A673 (cell line): ENCODE data around the gene MOCS3. TPM values are rescaled to one million over a fixed set of nuclear protein-coding genes. Genes with fewer than 3 reads are reported as not detected.

Source experiments
- Bru-seq: library from RNA; stranded (reverse); fragments of 400-500 nt; gene quantifications from one replicate; lab custom pipeline; 2021; lab: Mats Ljungman, UMichigan
- BruChase-seq, 2 experiments: library from RNA; stranded (reverse); fragments of 400-500 nt; gene quantifications; one replicate each; lab custom pipeline; 2021; lab: Mats Ljungman, UMichigan
- BruUV-seq: library from RNA; stranded (reverse); fragments of 400-500 nt; replicated peaks from 2 replicates; lab custom pipeline; 2021; lab: Mats Ljungman, UMichigan
- CTCF ChIA-PET: fragments of 300-600 bp; sonication (Branson Sonifier 250); formaldehyde crosslinking; loops from one replicate; lab custom pipeline; 2022; ENCODE audit warnings: antibody characterized with exemption; lab: Charles Lee
- POLR2A ChIA-PET: fragments of 300-600 bp; sonication (Branson Sonifier 250); formaldehyde crosslinking; loops from one replicate; lab custom pipeline; 2022; ENCODE audit warnings: antibody characterized with exemption; ENCODE audit not compliant: low non-redundant PET; lab: Charles Lee
- DNase-seq: peaks from one replicate; pipeline ENCODE4 v3.0.0-alpha.2; 2015; ENCODE audit warnings: low spot score
- H3K27ac ChIP-seq: fragments of 200-600 bp; sonication (generic); 2 replicates; pipeline ENCODE4 v1.5.1; 2016; ENCODE audit warnings: mixed run types, low read depth, mild to moderate bottlenecking, mixed read lengths, antibody characterized with exemption, low read length; ENCODE audit not compliant: poor library complexity, severe bottlenecking
- H3K27me3 ChIP-seq: fragments of 200-600 bp; sonication (generic); replicated peaks from 2 replicates; pipeline ENCODE4 v1.6.1; 2017; ENCODE audit warnings: mixed run types, low read depth, mild to moderate bottlenecking, mixed read lengths, antibody characterized with exemption, low read length; ENCODE audit not compliant: insufficient read depth, poor library complexity
- H3K36me3 ChIP-seq: fragments of 200-600 bp; sonication (generic); 2 replicates; pipeline ENCODE4 v1.6.1; 2016; ENCODE audit warnings: mixed run types, mild to moderate bottlenecking, mixed read lengths, antibody characterized with exemption, low read length; ENCODE audit not compliant: insufficient read depth, poor library complexity, severe bottlenecking
- H3K4me1 ChIP-seq: fragments of 200-600 bp; sonication (generic); 2 replicates; pipeline ENCODE4 v1.6.1; 2017; ENCODE audit warnings: mixed run types, mild to moderate bottlenecking, mixed read lengths, antibody characterized with exemption, low read length; ENCODE audit not compliant: insufficient read depth, poor library complexity, severe bottlenecking
- H3K4me3 ChIP-seq: fragments of 200-600 bp; sonication (generic); 2 replicates; pipeline ENCODE4 v1.5.1; 2016; ENCODE audit warnings: low read depth, mixed run types, mild to moderate bottlenecking, mixed read lengths, low read length; ENCODE audit not compliant: poor library complexity, severe bottlenecking
- H3K9me3 ChIP-seq: fragments of 200-600 bp; sonication (generic); 2 replicates; pipeline ENCODE4 v1.6.1; 2016; ENCODE audit warnings: mixed run types, low read depth, mild to moderate bottlenecking, mixed read lengths, antibody characterized with exemption, low read length; ENCODE audit not compliant: poor library complexity, severe bottlenecking
- EZH2 ChIP-seq: fragments of 200-600 bp; sonication (generic); IDR thresholded peaks from 2 replicates; pipeline ENCODE4 v1.6.1; 2017; ENCODE audit warnings: borderline replicate concordance, low read depth, mild to moderate bottlenecking, mixed read lengths, antibody characterized with exemption, low read length; ENCODE audit not compliant: poor library complexity, severe bottlenecking
- intact Hi-C: fragments of 100-400 bp; cut with micrococcal nuclease; formaldehyde crosslinking; loops from one replicate; pipeline ENCODE4 v1.10.0; 2022; ENCODE audit not compliant: unreplicated experiment
- long read RNA-seq: library from polyadenylated mRNA; stranded (forward); transcript quantifications from one replicate; pipeline ENCODE4 v2.0.0, GENCODE V29; 2022
- total RNA-seq: library from RNA; stranded (reverse); gene quantifications from 2 replicates; pipeline ENCODE4 v1.2.3, GENCODE V29; 2021
- TF ChIP-seq, protein P1 (sequence below): fragments of 300-800, 200-600 bp; sonication (generic); conservative IDR thresholded peaks from 2 replicates; pipeline ENCODE4 v1.5.1; 2017; ENCODE audit warnings: low read depth, mild to moderate bottlenecking, antibody characterized with exemption, low read length, moderate library complexity, mixed read lengths

The MOCS3 gene, protein sequence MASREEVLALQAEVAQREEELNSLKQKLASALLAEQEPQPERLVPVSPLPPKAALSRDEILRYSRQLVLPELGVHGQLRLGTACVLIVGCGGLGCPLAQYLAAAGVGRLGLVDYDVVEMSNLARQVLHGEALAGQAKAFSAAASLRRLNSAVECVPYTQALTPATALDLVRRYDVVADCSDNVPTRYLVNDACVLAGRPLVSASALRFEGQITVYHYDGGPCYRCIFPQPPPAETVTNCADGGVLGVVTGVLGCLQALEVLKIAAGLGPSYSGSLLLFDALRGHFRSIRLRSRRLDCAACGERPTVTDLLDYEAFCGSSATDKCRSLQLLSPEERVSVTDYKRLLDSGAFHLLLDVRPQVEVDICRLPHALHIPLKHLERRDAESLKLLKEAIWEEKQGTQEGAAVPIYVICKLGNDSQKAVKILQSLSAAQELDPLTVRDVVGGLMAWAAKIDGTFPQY
- total RNA-seq, result 5.3 and 5.9 TPM in 2 replicates
- Bru-seq, nascent RNA, result percentile 82 among the genes with signal in this experiment
- BruChase-seq, experiment 1, labeled RNA remaining after a 2-hour chase, result percentile 82 among the genes with signal in this experiment
- BruChase-seq, experiment 2, labeled RNA remaining after a 6-hour chase, result percentile 57 among the genes with signal in this experiment
- long read RNA-seq, full-length matches to known transcripts, result 36 of 36 reads
- long read RNA-seq, partial matches to known transcripts, result 0 of 36 reads
- long read RNA-seq, other reads (novel, unspliced or antisense), result 0 of 36 reads

DNA sequence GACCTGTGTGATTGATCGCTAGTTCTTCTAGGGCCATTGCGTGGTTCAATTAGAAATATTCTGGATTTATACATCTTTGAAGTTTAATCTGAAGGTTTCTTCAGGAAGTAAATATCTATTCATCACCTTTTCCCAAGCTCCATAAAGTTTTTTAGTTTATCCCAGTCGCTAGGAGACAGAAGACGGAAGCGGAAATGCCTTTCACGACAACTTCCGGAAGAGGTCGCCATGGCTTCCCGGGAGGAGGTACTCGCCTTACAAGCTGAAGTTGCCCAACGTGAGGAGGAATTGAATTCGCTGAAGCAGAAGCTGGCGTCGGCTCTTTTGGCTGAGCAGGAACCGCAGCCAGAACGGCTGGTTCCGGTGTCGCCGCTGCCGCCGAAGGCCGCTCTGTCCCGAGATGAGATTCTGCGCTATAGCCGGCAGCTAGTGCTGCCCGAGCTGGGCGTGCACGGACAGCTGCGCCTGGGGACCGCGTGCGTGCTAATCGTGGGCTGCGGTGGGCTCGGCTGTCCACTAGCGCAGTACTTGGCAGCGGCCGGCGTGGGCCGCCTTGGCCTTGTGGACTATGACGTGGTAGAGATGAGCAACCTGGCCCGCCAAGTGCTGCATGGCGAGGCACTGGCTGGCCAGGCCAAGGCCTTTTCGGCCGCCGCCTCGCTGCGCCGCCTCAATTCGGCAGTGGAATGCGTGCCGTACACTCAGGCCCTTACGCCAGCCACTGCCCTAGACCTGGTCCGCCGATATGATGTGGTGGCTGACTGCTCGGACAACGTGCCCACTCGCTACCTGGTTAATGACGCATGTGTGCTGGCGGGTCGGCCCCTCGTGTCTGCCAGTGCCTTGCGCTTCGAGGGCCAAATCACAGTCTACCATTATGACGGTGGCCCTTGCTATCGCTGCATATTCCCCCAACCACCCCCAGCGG is at the start of gene MOCS3:
Gene MOCS3 (plus strand): TSS at position 204 of the 928 bp plus-strand sequence. CDS start 25 bp downstream, at position 229.
- Histone ChIP-seq H3K4me1 (peaks cover 24% of the 10 kb centered on the region), H3K36me3 (peaks cover 17% of the 10 kb centered on the region), H3K27ac (peak within 1 kb of the TSS; percentile 100), H3K4me3 (peak within 1 kb of the TSS; percentile 95), H3K27me3 (no peaks in the 10 kb centered on the region), H3K9me3 (no peaks in the 10 kb centered on the region)
- TSS peak; percentile 67 for BruUV-seq
- TF ChIP-seq, protein P1, sequence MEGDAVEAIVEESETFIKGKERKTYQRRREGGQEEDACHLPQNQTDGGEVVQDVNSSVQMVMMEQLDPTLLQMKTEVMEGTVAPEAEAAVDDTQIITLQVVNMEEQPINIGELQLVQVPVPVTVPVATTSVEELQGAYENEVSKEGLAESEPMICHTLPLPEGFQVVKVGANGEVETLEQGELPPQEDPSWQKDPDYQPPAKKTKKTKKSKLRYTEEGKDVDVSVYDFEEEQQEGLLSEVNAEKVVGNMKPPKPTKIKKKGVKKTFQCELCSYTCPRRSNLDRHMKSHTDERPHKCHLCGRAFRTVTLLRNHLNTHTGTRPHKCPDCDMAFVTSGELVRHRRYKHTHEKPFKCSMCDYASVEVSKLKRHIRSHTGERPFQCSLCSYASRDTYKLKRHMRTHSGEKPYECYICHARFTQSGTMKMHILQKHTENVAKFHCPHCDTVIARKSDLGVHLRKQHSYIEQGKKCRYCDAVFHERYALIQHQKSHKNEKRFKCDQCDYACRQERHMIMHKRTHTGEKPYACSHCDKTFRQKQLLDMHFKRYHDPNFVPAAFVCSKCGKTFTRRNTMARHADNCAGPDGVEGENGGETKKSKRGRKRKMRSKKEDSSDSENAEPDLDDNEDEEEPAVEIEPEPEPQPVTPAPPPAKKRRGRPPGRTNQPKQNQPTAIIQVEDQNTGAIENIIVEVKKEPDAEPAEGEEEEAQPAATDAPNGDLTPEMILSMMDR, result no peak
- TF ChIP-seq EZH2, result no peak
- intact Hi-C loops, result no loop called here
- POLR2A ChIA-PET, result interaction anchor here (1.0 kb wide), 1 partner anchor 11 kb away, joined by 4 read pairs; no protein-coding TSS in a partner anchor
- CTCF ChIA-PET, result interaction anchor here (1.0 to 1.4 kb wide), 3 partner anchors 27 to 56 kb away, joined by 3 to 4 read pairs (median 3); partner anchors contain the start of gene ADNP
- DNase-seq, result peak; percentile 95

DNA sequence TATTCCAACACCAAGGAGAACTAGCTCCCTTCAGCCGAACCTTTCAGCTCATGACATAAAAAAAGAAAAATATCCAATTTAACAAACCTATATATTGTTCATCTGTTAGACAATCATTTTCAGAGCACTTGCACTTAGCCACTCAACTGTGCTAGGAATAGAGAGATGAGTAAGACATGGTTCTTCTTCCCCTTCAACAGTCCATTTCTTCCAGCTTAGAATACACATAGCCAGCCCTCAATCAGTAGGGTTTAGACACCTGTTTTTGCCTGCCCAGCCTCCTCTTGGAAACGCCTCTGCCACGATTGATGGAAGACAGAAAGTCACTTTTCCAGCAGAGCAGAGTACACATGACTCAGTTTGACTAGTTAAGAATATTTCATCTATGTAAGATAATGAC is 49.2 kb upstream of the MOCS3 start:
- Histone ChIP-seq H3K36me3 (peaks cover 14% of the 10 kb centered on the region), H3K4me1 (peaks cover 16% of the 10 kb centered on the region), H3K9me3 (no peaks in the 10 kb centered on the region), H3K27ac (no peak overlapping the region), H3K27me3 (no peaks in the 10 kb centered on the region), H3K4me3 (no peak overlapping the region)
- intact Hi-C loops, result no loop called here
- POLR2A ChIA-PET, result no interaction called here
- no peak for TF ChIP-seq EZH2
- TF ChIP-seq, protein P1, result no peak
- no TSS peak for BruUV-seq
- CTCF ChIA-PET, result no interaction called here
- no peak for DNase-seq

DNA sequence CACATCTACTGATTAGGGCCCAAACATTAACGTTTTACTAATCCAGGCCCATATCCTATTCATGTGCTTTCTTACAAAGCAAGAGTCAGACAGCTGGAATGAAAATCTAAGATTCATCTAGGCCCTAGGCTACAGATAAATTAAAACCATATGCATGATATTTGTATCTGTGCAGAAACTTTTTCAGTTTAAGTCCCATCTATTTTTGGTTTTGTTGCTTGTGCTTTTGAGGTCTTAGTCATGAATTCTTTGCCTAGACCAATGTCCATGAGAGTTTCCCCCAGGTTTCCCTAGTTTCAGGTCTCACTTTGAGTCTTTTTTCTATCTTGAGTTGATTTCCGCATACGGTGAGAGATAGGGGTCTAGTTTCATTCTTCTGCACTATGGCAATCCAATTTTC is 47.6 kb upstream of the MOCS3 start:
- TF ChIP-seq EZH2, result no peak
- TF ChIP-seq, protein P1, result no peak
- H3K27me3 ChIP-seq, result no peaks in the 10 kb centered on the region
- CTCF ChIA-PET, result no interaction called here
- no peaks in the 10 kb centered on the region for H3K9me3 ChIP-seq
- POLR2A ChIA-PET, result no interaction called here
- DNase-seq, result no peak
- no TSS peak for BruUV-seq
- H3K27ac ChIP-seq, result peak overlapping the region; percentile 41
- peaks cover 25% of the 10 kb centered on the region for H3K4me1 ChIP-seq
- H3K4me3 ChIP-seq, result no peak overlapping the region
- peaks cover 25% of the 10 kb centered on the region for H3K36me3 ChIP-seq
- intact Hi-C loops, result no loop called here
